ENCODE data around the gene COG6. TPM values are rescaled to one million over a fixed set of nuclear protein-coding genes. Genes with fewer than 3 reads are reported as not detected.

Gene COG6
- total RNA-seq, 1 experiment from 2014 or later, result 30.6 TPM

DNA sequence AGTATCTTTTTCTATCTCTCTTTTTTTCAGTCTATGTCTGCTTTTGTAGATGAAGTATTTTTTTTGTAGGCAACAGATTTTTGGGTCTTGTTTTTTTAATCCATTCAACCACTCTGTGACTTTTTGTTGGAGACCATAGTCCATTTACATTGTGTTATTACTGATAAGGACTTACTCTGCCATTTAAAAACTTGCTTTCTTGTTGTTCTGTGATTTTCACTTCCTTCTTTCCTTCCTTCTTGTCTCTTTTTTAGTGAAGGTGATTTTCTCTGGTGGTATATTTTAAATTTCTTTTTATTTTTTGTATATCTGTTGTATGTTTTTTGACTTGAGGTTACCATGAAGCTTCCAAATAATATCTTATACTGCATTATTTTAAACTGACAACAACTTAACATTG is 79.5 kb downstream of the COG6 start:
- H3K27me3 ChIP-seq (ENCODE audit: low read length), result no peaks in the 10 kb centered on the region
- no peak for DNase-seq
- no peak overlapping the region for H3K4me3 ChIP-seq (ENCODE audit: low read length)
- no peak overlapping the region for H3K9ac ChIP-seq (ENCODE audit: low read length)
- no peak overlapping the region for H3K27ac ChIP-seq (ENCODE audit: low read length)
- H2AFZ ChIP-seq (ENCODE audit: low read length), result no peak overlapping the region
- H3K4me2 ChIP-seq (ENCODE audit: low read depth, low read length, poor library complexity, severe bottlenecking), result no peak overlapping the region
- H3K79me2 ChIP-seq (ENCODE audit: low read length), result no peaks in the 10 kb centered on the region
- no peaks in the 10 kb centered on the region for H4K20me1 ChIP-seq (ENCODE audit: insufficient read depth, low read depth, low read length)
- no peaks in the 10 kb centered on the region for H3K4me1 ChIP-seq (ENCODE audit: low read length)
- peaks cover 25% of the 10 kb centered on the region; the same call in 1 of the 2 replicates for H3K36me3 ChIP-seq (ENCODE audit: insufficient read depth, low read length)
- H3K9me2 ChIP-seq (replicated peaks; ENCODE audit: insufficient read depth, low read length), result no peaks in the 10 kb centered on the region
- H3K9me3 ChIP-seq (ENCODE audit: low read length), result no peaks in the 10 kb centered on the region

DNA sequence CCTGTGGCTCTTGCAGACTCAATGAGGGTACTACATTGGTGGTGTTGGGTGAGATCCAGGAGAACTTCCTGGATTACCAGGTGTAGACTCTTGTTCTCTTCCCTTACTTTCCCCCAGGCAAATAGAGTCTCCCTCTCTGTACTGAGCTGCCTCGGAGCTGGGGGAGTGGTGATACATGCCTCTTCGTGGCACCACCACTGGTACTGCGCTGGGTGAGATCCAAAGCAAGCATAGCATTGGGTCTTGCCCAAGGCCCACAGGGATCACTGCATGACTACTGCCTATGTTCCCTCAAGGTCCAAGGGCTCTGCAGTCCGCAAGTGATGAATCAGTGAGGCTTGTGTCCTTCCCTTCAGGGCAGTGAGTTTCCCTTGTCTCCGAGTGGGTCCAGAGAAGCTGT is 81.6 kb downstream of the COG6 start:
- Histone ChIP-seq H3K4me3 (ENCODE audit: low read length) (no peak overlapping the region), H3K4me2 (ENCODE audit: low read depth, low read length, poor library complexity, severe bottlenecking) (no peak overlapping the region), H3K9ac (ENCODE audit: low read length) (no peak overlapping the region), H3K27ac (ENCODE audit: low read length) (no peak overlapping the region), H2AFZ (ENCODE audit: low read length) (no peak overlapping the region), H3K9me3 (ENCODE audit: low read length) (no peaks in the 10 kb centered on the region), H3K36me3 (ENCODE audit: insufficient read depth, low read length) (peaks cover 28% of the 10 kb centered on the region), H3K4me1 (ENCODE audit: low read length) (no peaks in the 10 kb centered on the region), H3K9me2 (replicated peaks; ENCODE audit: insufficient read depth, low read length) (no peaks in the 10 kb centered on the region), H4K20me1 (ENCODE audit: insufficient read depth, low read depth, low read length) (no peaks in the 10 kb centered on the region), H3K27me3 (ENCODE audit: low read length) (no peaks in the 10 kb centered on the region), H3K79me2 (ENCODE audit: low read length) (no peaks in the 10 kb centered on the region)
- DNase-seq, result no peak

- Histone ChIP-seq H2AFZ (ENCODE audit: low read length) (no peak overlapping the region), H3K36me3 (ENCODE audit: insufficient read depth, low read length) (peaks cover 26% of the 10 kb centered on the region), H3K4me1 (ENCODE audit: low read length) (no peaks in the 10 kb centered on the region), H3K27me3 (ENCODE audit: low read length) (no peaks in the 10 kb centered on the region), H3K4me3 (ENCODE audit: low read length) (no peak overlapping the region), H4K20me1 (ENCODE audit: insufficient read depth, low read depth, low read length) (no peaks in the 10 kb centered on the region), H3K27ac (ENCODE audit: low read length) (no peak overlapping the region), H3K9me2 (replicated peaks; ENCODE audit: insufficient read depth, low read length) (no peaks in the 10 kb centered on the region), H3K9ac (ENCODE audit: low read length) (no peak overlapping the region), H3K9me3 (ENCODE audit: low read length) (no peaks in the 10 kb centered on the region), H3K79me2 (ENCODE audit: low read length) (no peaks in the 10 kb centered on the region), H3K4me2 (ENCODE audit: low read depth, low read length, poor library complexity, severe bottlenecking) (no peak overlapping the region)
- no peak for DNase-seq
These were observed 85.3 kb downstream of the COG6 start for GRCh38 chr13:39740761-39741160.

- Histone ChIP-seq H2AFZ (ENCODE audit: low read length) (no peak overlapping the region), H3K9me3 (ENCODE audit: low read length) (no peaks in the 10 kb centered on the region), H3K79me2 (ENCODE audit: low read length) (no peaks in the 10 kb centered on the region), H4K20me1 (ENCODE audit: insufficient read depth, low read depth, low read length) (no peaks in the 10 kb centered on the region), H3K27ac (ENCODE audit: low read length) (no peak overlapping the region), H3K9ac (ENCODE audit: low read length) (no peak overlapping the region), H3K9me2 (replicated peaks; ENCODE audit: insufficient read depth, low read length) (no peaks in the 10 kb centered on the region), H3K27me3 (ENCODE audit: low read length) (no peaks in the 10 kb centered on the region), H3K4me2 (ENCODE audit: low read depth, low read length, poor library complexity, severe bottlenecking) (no peak overlapping the region), H3K4me1 (ENCODE audit: low read length) (no peaks in the 10 kb centered on the region), H3K4me3 (ENCODE audit: low read length) (no peak overlapping the region), H3K36me3 (ENCODE audit: insufficient read depth, low read length) (no peaks in the 10 kb centered on the region)
- DNase-seq, result no peak
These were observed 93.5 kb downstream of the COG6 start for GRCh38 chr13:39748961-39749360.

- Histone ChIP-seq H4K20me1 (ENCODE audit: insufficient read depth, low read depth, low read length) (no peaks in the 10 kb centered on the region), H3K9me2 (replicated peaks; ENCODE audit: insufficient read depth, low read length) (no peaks in the 10 kb centered on the region), H2AFZ (ENCODE audit: low read length) (no peak overlapping the region), H3K36me3 (ENCODE audit: insufficient read depth, low read length) (no peaks in the 10 kb centered on the region), H3K4me1 (ENCODE audit: low read length) (no peaks in the 10 kb centered on the region), H3K79me2 (ENCODE audit: low read length) (no peaks in the 10 kb centered on the region), H3K4me2 (ENCODE audit: low read depth, low read length, poor library complexity, severe bottlenecking) (no peak overlapping the region), H3K27ac (ENCODE audit: low read length) (no peak overlapping the region), H3K27me3 (ENCODE audit: low read length) (no peaks in the 10 kb centered on the region), H3K4me3 (ENCODE audit: low read length) (no peak overlapping the region), H3K9me3 (ENCODE audit: low read length) (no peaks in the 10 kb centered on the region), H3K9ac (ENCODE audit: low read length) (no peak overlapping the region)
- no peak for DNase-seq
These were observed 94.1 kb downstream of the COG6 start for GRCh38 chr13:39749528-39749927.

GRCh38 chr13:39751805-39752204 is 96.3 kb downstream of the COG6 start:
- H3K36me3 ChIP-seq (ENCODE audit: insufficient read depth, low read length), result no peaks in the 10 kb centered on the region
- H3K27ac ChIP-seq (ENCODE audit: low read length), result no peak overlapping the region
- no peaks in the 10 kb centered on the region for H3K79me2 ChIP-seq (ENCODE audit: low read length)
- no peak overlapping the region for H3K4me2 ChIP-seq (ENCODE audit: low read depth, low read length, poor library complexity, severe bottlenecking)
- no peak overlapping the region for H3K4me3 ChIP-seq (ENCODE audit: low read length)
- H3K9me2 ChIP-seq (replicated peaks; ENCODE audit: insufficient read depth, low read length), result no peaks in the 10 kb centered on the region
- H2AFZ ChIP-seq (ENCODE audit: low read length), result no peak overlapping the region
- no peaks in the 10 kb centered on the region for H3K9me3 ChIP-seq (ENCODE audit: low read length)
- DNase-seq, result no peak
- H3K27me3 ChIP-seq (ENCODE audit: low read length), result no peaks in the 10 kb centered on the region
- no peaks in the 10 kb centered on the region for H3K4me1 ChIP-seq (ENCODE audit: low read length)
- H4K20me1 ChIP-seq (ENCODE audit: insufficient read depth, low read depth, low read length), result no peaks in the 10 kb centered on the region
- no peak overlapping the region for H3K9ac ChIP-seq (ENCODE audit: low read length)

- Histone ChIP-seq H3K27ac (ENCODE audit: low read length) (no peak overlapping the region), H3K4me2 (ENCODE audit: low read depth, low read length, poor library complexity, severe bottlenecking) (peak overlapping the region; percentile 33), H3K9ac (ENCODE audit: low read length) (no peak overlapping the region), H3K4me1 (ENCODE audit: low read length) (peaks cover 33% of the 10 kb centered on the region), H4K20me1 (ENCODE audit: insufficient read depth, low read depth, low read length) (no peaks in the 10 kb centered on the region), H2AFZ (ENCODE audit: low read length) (no peak overlapping the region), H3K4me3 (ENCODE audit: low read length) (no peak overlapping the region), H3K79me2 (ENCODE audit: low read length) (no peaks in the 10 kb centered on the region), H3K9me2 (replicated peaks; ENCODE audit: insufficient read depth, low read length) (no peaks in the 10 kb centered on the region), H3K27me3 (ENCODE audit: low read length) (no peaks in the 10 kb centered on the region), H3K36me3 (ENCODE audit: insufficient read depth, low read length) (no peaks in the 10 kb centered on the region), H3K9me3 (ENCODE audit: low read length) (no peaks in the 10 kb centered on the region)
- DNase-seq, result peak; percentile 46
These were observed 105.1 kb downstream of the COG6 start for GRCh38 chr13:39760521-39760920.

GRCh38 chr13:39765801-39766463 is 110.5 kb downstream of the COG6 start:
- no peaks in the 10 kb centered on the region for H3K36me3 ChIP-seq (ENCODE audit: insufficient read depth, low read length)
- H3K4me1 ChIP-seq (ENCODE audit: low read length), result peaks cover 19% of the 10 kb centered on the region
- no peaks in the 10 kb centered on the region for H3K9me3 ChIP-seq (ENCODE audit: low read length)
- no peaks in the 10 kb centered on the region for H3K79me2 ChIP-seq (ENCODE audit: low read length)
- H3K9me2 ChIP-seq (replicated peaks; ENCODE audit: insufficient read depth, low read length), result no peaks in the 10 kb centered on the region
- no peak overlapping the region for H3K4me2 ChIP-seq (ENCODE audit: low read depth, low read length, poor library complexity, severe bottlenecking)
- no peak overlapping the region for H3K4me3 ChIP-seq (ENCODE audit: low read length)
- H3K27me3 ChIP-seq (ENCODE audit: low read length), result no peaks in the 10 kb centered on the region
- no peak overlapping the region for H2AFZ ChIP-seq (ENCODE audit: low read length)
- no peak overlapping the region for H3K9ac ChIP-seq (ENCODE audit: low read length)
- H3K27ac ChIP-seq (ENCODE audit: low read length), result no peak overlapping the region
- DNase-seq, result peak; percentile 48
- H4K20me1 ChIP-seq (ENCODE audit: insufficient read depth, low read depth, low read length), result no peaks in the 10 kb centered on the region
